WTC11 (cell line): ENCODE data around the gene FAM193A. TPM values are rescaled to one million over a fixed set of nuclear protein-coding genes. Genes with fewer than 3 reads are reported as not detected.
A peak's percentile ranks its signal among the peaks of the same experiment; 100 is the strongest.

Experiments
- ATAC-seq: fragments of 200-7000 bp; cut with Tn5 transposase; 2 replicates; pipeline ENCODE4 v1.10.0; 2021; ENCODE audit warnings: mild to moderate bottlenecking, moderate library complexity
- CTCF ChIA-PET: fragments of 300-600 bp; sonication (Branson Sonifier 250); formaldehyde crosslinking; loops from one replicate; lab custom pipeline; 2021; ENCODE audit warnings: antibody characterized with exemption; lab: Charles Lee
- POLR2A ChIA-PET: fragments of 350-600 bp; sonication (Branson Sonifier 250); formaldehyde crosslinking; loops from one replicate; lab custom pipeline; 2021; ENCODE audit warnings: antibody characterized with exemption; lab: Charles Lee
- DNase-seq: peaks from one replicate; pipeline ENCODE4 v3.0.0; 2021; ENCODE audit warnings: low spot score
- H3K27ac Mint-ChIP-seq: 2 replicates; pipeline ENCODE4 v1.8.0; 2021; ENCODE audit warnings: mixed read lengths
- H3K27me3 Mint-ChIP-seq: 2 replicates; pipeline ENCODE4 v1.8.0; 2021; ENCODE audit warnings: low read depth, mild to moderate bottlenecking, moderate library complexity, mixed read lengths
- H3K36me3 Mint-ChIP-seq: 2 replicates; pipeline ENCODE4 v1.8.0; 2021; ENCODE audit warnings: mixed read lengths
- H3K4me1 Mint-ChIP-seq: 2 replicates; pipeline ENCODE4 v1.8.0; 2022; ENCODE audit warnings: mixed read lengths
- H3K4me3 Mint-ChIP-seq: 2 replicates; pipeline ENCODE4 v1.8.0; 2021; ENCODE audit warnings: mild to moderate bottlenecking, moderate library complexity, mixed read lengths
- H3K9me3 Mint-ChIP-seq: 2 replicates; pipeline ENCODE4 v1.8.0; 2021; ENCODE audit warnings: mixed read lengths
- AFF4 ChIP-seq: sonication (generic); formaldehyde crosslinking; IDR thresholded peaks from 2 replicates; pipeline ENCODE4 v1.8.1; 2023; ENCODE audit warnings: mild to moderate bottlenecking, missing genetic modification reagents, borderline replicate concordance
- CREB1 ChIP-seq: sonication (generic); formaldehyde crosslinking; IDR thresholded peaks from 2 replicates; pipeline ENCODE4 v1.8.0; 2023; ENCODE audit warnings: mild to moderate bottlenecking, missing genetic modification reagents
- CTCF ChIP-seq: fragments of 200-600 bp; IDR thresholded peaks from 2 replicates; pipeline ENCODE4 v1.8.0; 2022; ENCODE audit warnings: antibody characterized with exemption
- ESRRA ChIP-seq: sonication (generic); formaldehyde crosslinking; IDR thresholded peaks from 2 replicates; pipeline ENCODE4 v1.8.1; 2022; ENCODE audit warnings: mild to moderate bottlenecking, missing genetic modification reagents, borderline replicate concordance
- GABPB1 ChIP-seq: sonication (generic); formaldehyde crosslinking; IDR thresholded peaks from 2 replicates; pipeline ENCODE4 v1.8.1; 2023; ENCODE audit warnings: mild to moderate bottlenecking, missing genetic modification reagents
- GTF2I ChIP-seq: fragments of 250-450 bp; sonication (Bioruptor Pico); conservative IDR thresholded peaks from 2 replicates; pipeline ENCODE4 v1.4.0; 2021; ENCODE audit warnings: mild to moderate bottlenecking
- IRF2 ChIP-seq: sonication (generic); formaldehyde crosslinking; IDR thresholded peaks from 2 replicates; pipeline ENCODE4 v1.8.0; 2022; ENCODE audit warnings: low read depth, missing genetic modification reagents, borderline replicate concordance
- MYBL2 ChIP-seq: sonication (generic); formaldehyde crosslinking; IDR thresholded peaks from 2 replicates; pipeline ENCODE4 v1.8.1; 2023; ENCODE audit warnings: mild to moderate bottlenecking, moderate library complexity, missing genetic modification reagents
- NFE2L1 ChIP-seq: sonication (generic); formaldehyde crosslinking; IDR thresholded peaks from 2 replicates; pipeline ENCODE4 v1.8.1; 2023; ENCODE audit warnings: missing genetic modification reagents
- NR1H2 ChIP-seq: sonication (generic); formaldehyde crosslinking; IDR thresholded peaks from 2 replicates; pipeline ENCODE4 v1.9.0; 2021; ENCODE audit warnings: mild to moderate bottlenecking, moderate library complexity, missing genetic modification reagents
- NR2C2 ChIP-seq: sonication (generic); formaldehyde crosslinking; IDR thresholded peaks from 2 replicates; pipeline ENCODE4 v1.8.0; 2022; ENCODE audit warnings: mild to moderate bottlenecking, missing genetic modification reagents
- STAT6 ChIP-seq: sonication (generic); formaldehyde crosslinking; conservative IDR thresholded peaks from 2 replicates; pipeline ENCODE4 v1.8.1; 2023; ENCODE audit warnings: mild to moderate bottlenecking, low read depth, missing genetic modification reagents, moderate library complexity
- TCF7 ChIP-seq: sonication (generic); formaldehyde crosslinking; IDR thresholded peaks from 2 replicates; pipeline ENCODE4 v1.8.0; 2022; ENCODE audit warnings: mild to moderate bottlenecking, low read depth, missing genetic modification reagents, moderate library complexity
- TEAD1 ChIP-seq: sonication (generic); formaldehyde crosslinking; IDR thresholded peaks from 2 replicates; pipeline ENCODE4 v1.8.0; 2022; ENCODE audit warnings: mild to moderate bottlenecking, missing genetic modification reagents
- TEAD4 ChIP-seq: sonication (generic); formaldehyde crosslinking; IDR thresholded peaks from 2 replicates; pipeline ENCODE4 v1.8.0; 2022; ENCODE audit warnings: mild to moderate bottlenecking, missing genetic modification reagents
- ZNF219 ChIP-seq: sonication (generic); formaldehyde crosslinking; IDR thresholded peaks from 2 replicates; pipeline ENCODE4 v1.8.0; 2023; ENCODE audit warnings: missing genetic modification reagents, mild to moderate bottlenecking, borderline replicate concordance
- ZNF232 ChIP-seq: sonication (generic); formaldehyde crosslinking; IDR thresholded peaks from 2 replicates; pipeline ENCODE4 v1.8.0; 2022; ENCODE audit warnings: mild to moderate bottlenecking, missing genetic modification reagents
- ZNF263 ChIP-seq: sonication (generic); formaldehyde crosslinking; IDR thresholded peaks from 2 replicates; pipeline ENCODE4 v1.8.1; 2022; ENCODE audit warnings: low read depth, mild to moderate bottlenecking, moderate library complexity, missing genetic modification reagents
- ZNF416 ChIP-seq: fragments of 250-450 bp; sonication (Bioruptor Pico); IDR thresholded peaks from 2 replicates; pipeline ENCODE4 v1.9.0; 2021; ENCODE audit warnings: mild to moderate bottlenecking, inconsistent platforms
- ZNF425 ChIP-seq: fragments of 250-450 bp; sonication (Bioruptor Pico); conservative IDR thresholded peaks from 2 replicates; pipeline ENCODE4 v1.9.0; 2021; ENCODE audit warnings: mild to moderate bottlenecking
- ZNF512 ChIP-seq: sonication (generic); formaldehyde crosslinking; IDR thresholded peaks from 2 replicates; pipeline ENCODE4 v1.8.1; 2022; ENCODE audit warnings: missing genetic modification reagents, borderline replicate concordance
- total RNA-seq: library from RNA; stranded (reverse); gene quantifications from 3 replicates; pipeline ENCODE4 v1.2.3, GENCODE V29; 2021

FAM193A gene
- total RNA-seq, 1 experiment from 2014 or later: 28.1 TPM

- TF ChIP-seq STAT6 (CRISPR knock-in tag) (no peak), IRF2 (no peak), TEAD1 (CRISPR knock-in tag) (no peak), GTF2I (CRISPR knock-in tag) (no peak), ZNF512 (CRISPR knock-in tag) (no peak), NR2C2 (CRISPR knock-in tag) (no peak)
Measured at GRCh38 chr4:2695346-2696060, 159.1 kb downstream of the FAM193A start (continued).

GRCh38 chr4:2696423-2696822, 160.0 kb downstream of the FAM193A start:
- Mint-ChIP-seq H3K4me1 (no peaks in the 10 kb centered on the region), H3K4me3 (no peak overlapping the region), H3K27me3 (no peaks in the 10 kb centered on the region), H3K9me3 (no peaks in the 10 kb centered on the region), H3K27ac (peak overlapping the region; percentile 8; the same call in 1 of the 2 replicates), H3K36me3 (peaks cover 86% of the 10 kb centered on the region)
- CTCF ChIA-PET: interaction anchor here (1.1 kb wide), 1 partner anchor 104 kb away, joined by 3 read pairs; no protein-coding TSS in a partner anchor
- POLR2A ChIA-PET: interaction anchor here (0.6 kb wide), 1 partner anchor 357 kb away, joined by 3 read pairs; no protein-coding TSS in a partner anchor
- no peak for ATAC-seq
- TF ChIP-seq GABPB1 (CRISPR knock-in tag): no peak
- TF ChIP-seq ZNF219: no peak
- no peak for TF ChIP-seq ESRRA (CRISPR knock-in tag)
- TF ChIP-seq ZNF232 (CRISPR knock-in tag): no peak
- no peak for TF ChIP-seq ZNF425 (CRISPR knock-in tag)
- no peak for TF ChIP-seq NR1H2 (CRISPR knock-in tag)
- no peak for TF ChIP-seq TCF7
- no peak for TF ChIP-seq MYBL2 (CRISPR knock-in tag)
- TF ChIP-seq GTF2I (CRISPR knock-in tag): no peak
- no peak for DNase-seq

GRCh38 chr4:2697995-2698414, 161.6 kb downstream of the FAM193A start:
- DNase-seq (no peak), ATAC-seq (no peak)
- Mint-ChIP-seq H3K36me3 (peaks cover 88% of the 10 kb centered on the region), H3K4me1 (no peaks in the 10 kb centered on the region), H3K27ac (peak overlapping the region; percentile 80; the same call in 1 of the 2 replicates), H3K4me3 (no peak overlapping the region), H3K27me3 (no peaks in the 10 kb centered on the region), H3K9me3 (no peaks in the 10 kb centered on the region)
- ChIA-PET POLR2A (no interaction called here), CTCF (no interaction called here)
- TF ChIP-seq CTCF: no peak
- no peak for TF ChIP-seq NFE2L1 (CRISPR knock-in tag)
- TF ChIP-seq TEAD4 (CRISPR knock-in tag): no peak
- no peak for TF ChIP-seq ZNF263 (CRISPR knock-in tag)
- TF ChIP-seq AFF4 (CRISPR knock-in tag): no peak
- TF ChIP-seq ZNF416 (CRISPR knock-in tag): no peak
- no peak for TF ChIP-seq CREB1
